ENCODE results near the gene PIKFYVE. TPM values are rescaled to one million over a fixed set of nuclear protein-coding genes. Genes with fewer than 3 reads are reported as not detected.
"Not testable (repeated sequence)": the region's sequence is repeated elsewhere in the genome, so short reads cannot be mapped to it uniquely, and the experiment has no call there.

The PIKFYVE gene
- 24.2 and 26.4 TPM in 2 replicates for total RNA-seq (2022)
- Bru-seq, nascent RNA: percentile 83 among the genes with signal in this experiment
- BruChase-seq, experiment 1, labeled RNA remaining after a 6-hour chase: percentile 80 among the genes with signal in this experiment
- BruChase-seq, experiment 2, labeled RNA remaining after a 2-hour chase: percentile 87 among the genes with signal in this experiment
- long read RNA-seq, partial matches to known transcripts: 0 of 5 reads
- long read RNA-seq, other reads (novel, unspliced or antisense): 5 of 5 reads

- Mint-ChIP-seq H3K27me3 (ENCODE audit: unreplicated experiment) (no peaks in the 10 kb centered on the region), H3K4me3 (ENCODE audit: low read depth, unreplicated experiment) (peak within 1 kb of the TSS; percentile 90), H3K36me3 (ENCODE audit: insufficient read depth, unreplicated experiment) (peaks cover 21% of the 10 kb centered on the region), H3K4me1 (ENCODE audit: low read depth, unreplicated experiment) (peaks cover 24% of the 10 kb centered on the region), H3K27ac (ENCODE audit: unreplicated experiment) (peak within 1 kb of the TSS; percentile 84), H3K9me3 (ENCODE audit: low read depth, unreplicated experiment) (peaks cover 4% of the 10 kb centered on the region)
- TF ChIP-seq CTCF (IDR thresholded peaks at IDR 0.05; ENCODE audit: unreplicated experiment): no peak
- no TSS peak for BruUV-seq (replicated peaks)
- CTCF ChIA-PET: interaction anchor here (1.1 to 2.6 kb wide), 3 partner anchors 12 to 165 kb away, joined by 3 to 14 read pairs (median 4); partner anchors contain the start of gene IDH1
- intact Hi-C loops (cut with micrococcal nuclease; ENCODE audit: unreplicated experiment): no loop called here
- DNase-seq: peak; percentile 92
Measured at GRCh38 chr2:208265801-208266552, at the start of gene PIKFYVE. Gene PIKFYVE, plus strand, starts transcription at chr2:208266255. Its CDS starts 5,265 bp downstream, at chr2:208271520.

- intact Hi-C loops (cut with micrococcal nuclease; ENCODE audit: unreplicated experiment); H3K4me1 Mint-ChIP-seq (ENCODE audit: low read depth, unreplicated experiment); CTCF ChIA-PET; H3K27me3 Mint-ChIP-seq (ENCODE audit: unreplicated experiment); H3K9me3 Mint-ChIP-seq (ENCODE audit: low read depth, unreplicated experiment); H3K27ac Mint-ChIP-seq (ENCODE audit: unreplicated experiment); H3K4me3 Mint-ChIP-seq (ENCODE audit: low read depth, unreplicated experiment); DNase-seq; BruUV-seq (replicated peaks); H3K36me3 Mint-ChIP-seq (ENCODE audit: insufficient read depth, unreplicated experiment): not testable (repeated sequence)
Measured at GRCh38 chr2:208221873-208222272, 44.2 kb upstream of the PIKFYVE start.

- TF ChIP-seq CTCF (IDR thresholded peaks at IDR 0.05; ENCODE audit: unreplicated experiment): no peak
- Mint-ChIP-seq H3K4me3 (ENCODE audit: low read depth, unreplicated experiment) (no peak overlapping the region), H3K9me3 (ENCODE audit: low read depth, unreplicated experiment) (no peaks in the 10 kb centered on the region), H3K27ac (ENCODE audit: unreplicated experiment) (no peak overlapping the region), H3K36me3 (ENCODE audit: insufficient read depth, unreplicated experiment) (no peaks in the 10 kb centered on the region), H3K27me3 (ENCODE audit: unreplicated experiment) (peaks cover 7% of the 10 kb centered on the region), H3K4me1 (ENCODE audit: low read depth, unreplicated experiment) (no peaks in the 10 kb centered on the region)
- no TSS peak for BruUV-seq (replicated peaks)
- CTCF ChIA-PET: no interaction called here
- no peak for DNase-seq
- intact Hi-C loops (cut with micrococcal nuclease; ENCODE audit: unreplicated experiment): no loop called here
Measured at GRCh38 chr2:208222351-208222750, 43.7 kb upstream of the PIKFYVE start.

- H3K9me3 Mint-ChIP-seq (ENCODE audit: low read depth, unreplicated experiment): no peaks in the 10 kb centered on the region
- H3K4me3 Mint-ChIP-seq (ENCODE audit: low read depth, unreplicated experiment): no peak overlapping the region
- TF ChIP-seq CTCF (IDR thresholded peaks at IDR 0.05; ENCODE audit: unreplicated experiment): no peak
- H3K4me1 Mint-ChIP-seq (ENCODE audit: low read depth, unreplicated experiment): no peaks in the 10 kb centered on the region
- H3K36me3 Mint-ChIP-seq (ENCODE audit: insufficient read depth, unreplicated experiment): no peaks in the 10 kb centered on the region
- peaks cover 7% of the 10 kb centered on the region for H3K27me3 Mint-ChIP-seq (ENCODE audit: unreplicated experiment)
- no TSS peak for BruUV-seq (replicated peaks)
- peak; percentile 13 for DNase-seq
- intact Hi-C loops (cut with micrococcal nuclease; ENCODE audit: unreplicated experiment): no loop called here
- H3K27ac Mint-ChIP-seq (ENCODE audit: unreplicated experiment): no peak overlapping the region
- CTCF ChIA-PET: interaction anchor here (1.0 kb wide), 1 partner anchor 49 kb away, joined by 3 read pairs; no protein-coding TSS in a partner anchor
Measured at GRCh38 chr2:208224802-208225201, 41.3 kb upstream of the PIKFYVE start.
